ENCODE measurements around the gene CAV2.

The CAV2 gene

DNA sequence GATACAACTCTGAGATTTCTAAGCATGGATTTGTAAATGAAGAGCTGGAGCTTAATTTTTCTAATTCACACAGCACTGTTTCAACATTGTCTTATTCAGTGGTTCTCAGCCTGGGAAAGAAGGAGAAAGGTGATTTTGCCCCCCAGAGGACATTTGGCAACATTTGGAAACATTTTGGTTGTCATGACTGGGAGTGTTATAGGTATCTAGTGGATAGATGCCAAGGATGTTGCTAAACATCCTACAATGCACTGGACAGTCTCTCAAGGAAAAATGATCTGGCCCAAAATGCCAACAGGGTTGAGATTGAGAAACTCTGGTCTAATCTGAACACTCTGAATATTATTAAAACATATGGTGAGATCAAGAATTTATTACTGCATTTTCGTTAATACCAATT lies 3.8 kb upstream of the CAV2 start:
- WGBS, 2 experiments (ENCODE audit: insufficient coverage in 2 of 2): no CpG with 5 or more reads among the region's 1 CpG
- Histone ChIP-seq H3K4me3 (ENCODE audit: extremely low read depth, insufficient read depth, low read length, poor library complexity, severe bottlenecking) (no peak overlapping the region), H3K27ac (ENCODE audit: low read depth, low read length, severe bottlenecking) (no peak overlapping the region), H3K4me1 (ENCODE audit: control insufficient read depth, insufficient read depth, low read length, poor library complexity, severe bottlenecking) (peaks cover 5% of the 10 kb centered on the region), H3K9me3 (ENCODE audit: control insufficient read depth, low read length) (no peaks in the 10 kb centered on the region), H3K36me3 (ENCODE audit: control insufficient read depth, insufficient read depth, low read length) (no peaks in the 10 kb centered on the region)

DNA sequence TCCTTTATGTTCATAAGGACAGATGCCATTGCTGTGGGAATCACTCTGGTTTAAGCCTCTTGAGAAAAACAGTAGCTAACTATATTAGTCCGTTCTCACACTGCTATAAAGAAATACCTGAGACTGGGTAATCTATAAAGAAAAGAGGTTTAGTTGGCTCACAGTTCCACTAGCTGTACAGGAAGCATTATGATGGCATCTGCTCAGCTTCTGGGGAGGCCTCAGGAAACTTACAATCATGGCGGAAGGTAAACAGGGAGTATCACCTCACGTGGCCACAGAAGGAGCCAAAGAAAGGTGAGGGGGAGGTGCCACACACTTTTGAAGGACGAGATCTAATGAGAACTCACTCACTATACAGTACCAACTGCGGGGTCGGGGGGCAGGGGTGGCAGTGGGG lies 2.9 kb upstream of the CAV2 start:
- Histone ChIP-seq H3K4me3 (ENCODE audit: extremely low read depth, insufficient read depth, low read length, poor library complexity, severe bottlenecking) (no peak overlapping the region), H3K9me3 (ENCODE audit: control insufficient read depth, low read length) (no peaks in the 10 kb centered on the region), H3K27ac (ENCODE audit: low read depth, low read length, severe bottlenecking) (no peak overlapping the region), H3K4me1 (ENCODE audit: control insufficient read depth, insufficient read depth, low read length, poor library complexity, severe bottlenecking) (peaks cover 8% of the 10 kb centered on the region), H3K36me3 (ENCODE audit: control insufficient read depth, insufficient read depth, low read length) (no peaks in the 10 kb centered on the region)
- WGBS, 2 experiments (ENCODE audit: insufficient coverage in 2 of 2): 75 to 83% methylated on average over 1 of the region's 6 CpGs

DNA sequence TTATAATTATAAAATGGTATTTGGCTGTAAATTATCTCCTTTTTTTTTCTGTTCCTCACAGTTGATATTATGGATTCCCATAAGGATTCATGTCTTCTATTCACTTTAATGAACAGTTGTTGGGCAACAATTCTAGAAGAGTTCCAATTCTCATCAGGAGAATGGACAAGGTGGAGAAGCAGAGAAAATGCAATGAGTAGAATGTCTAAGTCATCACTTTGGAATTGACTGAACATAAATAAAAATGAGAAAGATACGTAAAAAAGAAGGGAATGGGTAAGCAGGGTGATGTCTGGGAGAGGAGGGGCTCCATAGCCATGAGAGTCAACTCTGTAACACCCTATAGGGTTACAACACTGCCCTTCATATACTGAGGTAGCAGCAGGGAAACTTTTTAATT lies 1.8 kb upstream of the CAV2 start:
- Histone ChIP-seq H3K27ac (ENCODE audit: low read depth, low read length, severe bottlenecking) (no peak overlapping the region), H3K4me3 (ENCODE audit: extremely low read depth, insufficient read depth, low read length, poor library complexity, severe bottlenecking) (no peak overlapping the region), H3K36me3 (ENCODE audit: control insufficient read depth, insufficient read depth, low read length) (no peaks in the 10 kb centered on the region), H3K4me1 (ENCODE audit: control insufficient read depth, insufficient read depth, low read length, poor library complexity, severe bottlenecking) (peaks cover 8% of the 10 kb centered on the region), H3K9me3 (ENCODE audit: control insufficient read depth, low read length) (no peaks in the 10 kb centered on the region)
- WGBS, 2 experiments (ENCODE audit: insufficient coverage in 2 of 2): 100% methylated on average over 1 of the region's 1 CpG; no CpG with 5 or more reads in 1 of the 2 experiments

DNA sequence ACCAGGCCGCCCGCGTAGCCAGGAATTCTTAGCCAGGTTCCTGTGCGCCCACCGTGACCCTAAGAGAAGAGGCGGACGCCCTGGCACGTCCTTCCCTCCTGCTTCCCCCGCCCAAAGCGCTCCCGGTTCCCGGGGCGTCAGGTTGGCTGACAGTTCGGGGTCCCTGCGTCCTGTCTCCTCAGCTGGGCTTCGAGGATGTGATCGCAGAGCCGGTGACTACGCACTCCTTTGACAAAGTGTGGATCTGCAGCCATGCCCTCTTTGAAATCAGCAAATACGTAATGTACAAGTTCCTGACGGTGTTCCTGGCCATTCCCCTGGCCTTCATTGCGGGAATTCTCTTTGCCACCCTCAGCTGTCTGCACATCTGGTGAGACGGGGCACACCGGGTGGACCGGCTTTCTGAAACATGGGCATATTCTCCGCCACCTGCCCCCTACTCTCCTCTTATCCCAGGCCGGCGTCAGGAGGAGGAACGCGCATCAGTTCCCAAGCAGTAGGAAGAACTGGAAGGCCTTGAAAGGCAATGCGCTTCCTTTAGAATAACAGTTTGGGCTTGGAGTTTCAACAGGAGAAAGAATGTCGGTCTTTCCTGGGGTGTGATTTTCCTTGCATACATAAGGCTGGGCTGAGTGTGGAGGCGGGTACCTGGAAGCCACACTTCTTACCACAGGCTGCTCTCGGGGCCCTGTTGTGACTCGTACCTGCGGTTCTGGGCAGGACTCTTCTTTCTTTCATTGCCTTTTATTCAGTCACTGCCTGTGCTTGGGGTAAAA lies 728 bp downstream of the CAV2 start:
- Histone ChIP-seq H3K27ac (ENCODE audit: low read depth, low read length, severe bottlenecking) (no peak overlapping the region), H3K36me3 (ENCODE audit: control insufficient read depth, insufficient read depth, low read length) (peaks cover under 1% of the 10 kb centered on the region), H3K4me1 (ENCODE audit: control insufficient read depth, insufficient read depth, low read length, poor library complexity, severe bottlenecking) (peaks cover 8% of the 10 kb centered on the region), H3K9me3 (ENCODE audit: control insufficient read depth, low read length) (no peaks in the 10 kb centered on the region), H3K4me3 (ENCODE audit: extremely low read depth, insufficient read depth, low read length, poor library complexity, severe bottlenecking) (peak overlapping the region; percentile 69)
- WGBS, 2 experiments (ENCODE audit: insufficient coverage in 2 of 2): 1 to 4% methylated on average over 24 to 33 of the region's 36 CpGs

DNA sequence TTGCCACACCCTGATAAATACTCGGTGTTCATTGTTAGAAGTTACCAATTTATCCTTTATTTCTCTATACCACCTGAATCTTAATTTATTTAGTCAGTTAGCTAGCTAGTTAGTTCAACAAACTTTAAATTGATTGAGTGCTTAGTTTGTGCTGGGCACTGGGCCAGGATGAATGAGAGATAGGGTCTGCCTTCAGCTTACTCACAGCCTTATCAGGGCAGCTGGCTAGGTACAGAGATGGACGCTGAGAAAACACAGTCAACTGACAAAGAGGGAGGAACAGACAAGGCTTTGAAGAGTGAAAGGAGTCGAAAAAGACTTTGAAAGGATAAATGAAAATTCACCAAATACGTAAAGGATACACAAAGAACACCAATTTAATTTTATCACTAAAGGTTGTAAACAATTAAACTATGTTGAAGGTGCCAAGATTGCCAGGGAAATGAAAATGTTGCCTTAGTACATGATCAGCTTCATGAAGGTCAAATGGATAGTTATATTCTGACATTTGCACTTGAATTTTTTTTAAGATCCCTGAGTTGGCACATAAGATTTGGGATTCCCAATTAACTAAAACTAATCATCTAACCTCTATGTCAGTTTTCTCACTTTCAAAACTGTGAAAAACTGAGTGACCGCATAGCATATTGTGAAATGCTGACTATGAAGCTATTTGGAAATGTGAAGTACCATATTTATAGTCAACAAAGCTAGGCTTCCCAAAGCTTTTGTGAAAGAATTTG lies 2.1 kb downstream of the CAV2 start:
- no peaks in the 10 kb centered on the region for H3K9me3 ChIP-seq (ENCODE audit: control insufficient read depth, low read length)
- no peak overlapping the region for H3K4me3 ChIP-seq (ENCODE audit: extremely low read depth, insufficient read depth, low read length, poor library complexity, severe bottlenecking)
- no CpG with 5 or more reads among the region's 5 CpGs for WGBS, 2 experiments (ENCODE audit: insufficient coverage in 2 of 2)
- H3K36me3 ChIP-seq (ENCODE audit: control insufficient read depth, insufficient read depth, low read length): peaks cover 8% of the 10 kb centered on the region
- H3K4me1 ChIP-seq (ENCODE audit: control insufficient read depth, insufficient read depth, low read length, poor library complexity, severe bottlenecking): peaks cover 8% of the 10 kb centered on the region
- H3K27ac ChIP-seq (ENCODE audit: low read depth, low read length, severe bottlenecking): no peak overlapping the region

DNA sequence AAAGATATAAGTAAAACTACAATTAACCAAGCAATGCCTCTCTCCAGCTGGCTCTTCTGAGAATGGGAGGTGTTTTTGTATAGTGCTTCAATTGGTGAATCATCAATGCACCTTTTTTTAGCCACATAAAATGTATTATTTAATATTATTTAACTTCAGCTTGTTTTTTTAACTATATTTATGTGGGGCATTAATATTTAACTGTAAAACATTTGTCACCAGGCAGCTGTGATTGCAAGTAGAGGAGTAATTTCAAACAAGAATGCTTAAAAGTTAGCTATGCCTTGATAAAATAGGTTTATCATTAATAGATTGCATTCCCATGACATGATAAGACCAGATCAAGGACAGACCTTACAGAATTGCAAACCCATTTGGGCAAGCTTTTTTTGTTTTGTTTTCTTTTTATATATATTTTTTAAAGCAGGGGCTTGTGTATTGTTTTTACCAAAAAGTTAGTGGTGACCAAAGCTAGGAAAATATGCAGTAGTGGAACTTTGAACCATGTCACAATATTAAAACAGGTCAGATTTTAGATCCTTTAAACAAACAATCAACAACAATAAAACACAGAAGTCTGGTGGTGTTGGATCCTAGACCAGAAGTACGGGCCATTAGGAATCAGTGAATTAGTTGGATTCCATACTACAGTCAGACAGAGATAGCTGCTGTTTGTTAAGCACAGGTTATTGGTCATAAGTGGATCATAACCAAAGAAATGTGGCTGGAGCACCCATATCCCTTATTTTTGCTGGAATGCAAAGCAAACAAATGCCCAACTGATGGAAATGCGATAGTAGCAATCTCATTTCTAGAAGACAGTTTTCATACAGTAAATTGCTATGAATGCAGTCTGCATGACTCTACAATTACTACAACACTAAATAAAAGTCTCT lies 2.9 kb downstream of the CAV2 start:
- no peak overlapping the region for H3K27ac ChIP-seq (ENCODE audit: low read depth, low read length, severe bottlenecking)
- peaks cover 8% of the 10 kb centered on the region for H3K36me3 ChIP-seq (ENCODE audit: control insufficient read depth, insufficient read depth, low read length)
- peaks cover 8% of the 10 kb centered on the region for H3K4me1 ChIP-seq (ENCODE audit: control insufficient read depth, insufficient read depth, low read length, poor library complexity, severe bottlenecking)
- no peaks in the 10 kb centered on the region for H3K9me3 ChIP-seq (ENCODE audit: control insufficient read depth, low read length)
- 100% methylated on average over 1 of the region's 2 CpGs for WGBS, 2 experiments (ENCODE audit: insufficient coverage in 2 of 2)
- H3K4me3 ChIP-seq (ENCODE audit: extremely low read depth, insufficient read depth, low read length, poor library complexity, severe bottlenecking): no peak overlapping the region

DNA sequence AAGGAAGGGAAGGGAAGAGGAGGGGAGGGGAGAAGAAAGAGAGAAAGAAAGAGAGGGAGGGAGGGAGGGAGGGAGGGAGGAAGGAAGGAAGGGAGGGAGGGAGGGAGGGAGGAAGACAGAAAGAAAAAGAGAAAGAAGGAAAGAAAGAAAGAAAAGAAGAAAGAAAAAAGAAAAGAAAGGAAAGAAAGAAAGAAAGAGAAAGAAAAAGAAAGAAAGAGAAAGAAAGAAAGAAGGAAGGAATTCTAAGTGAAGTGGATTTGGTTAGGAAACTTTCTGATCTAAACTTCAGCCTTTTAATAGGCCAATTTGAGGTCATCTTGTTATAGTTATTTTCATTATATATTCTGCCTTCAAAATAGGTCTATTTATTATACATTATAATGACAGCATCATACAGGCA lies 4.3 kb downstream of the CAV2 start:
- Histone ChIP-seq H3K4me1 (ENCODE audit: control insufficient read depth, insufficient read depth, low read length, poor library complexity, severe bottlenecking) (peaks cover 8% of the 10 kb centered on the region), H3K4me3 (ENCODE audit: extremely low read depth, insufficient read depth, low read length, poor library complexity, severe bottlenecking) (no peak overlapping the region), H3K36me3 (ENCODE audit: control insufficient read depth, insufficient read depth, low read length) (peaks cover 8% of the 10 kb centered on the region), H3K27ac (ENCODE audit: low read depth, low read length, severe bottlenecking) (no peak overlapping the region), H3K9me3 (ENCODE audit: control insufficient read depth, low read length) (no peaks in the 10 kb centered on the region)

DNA sequence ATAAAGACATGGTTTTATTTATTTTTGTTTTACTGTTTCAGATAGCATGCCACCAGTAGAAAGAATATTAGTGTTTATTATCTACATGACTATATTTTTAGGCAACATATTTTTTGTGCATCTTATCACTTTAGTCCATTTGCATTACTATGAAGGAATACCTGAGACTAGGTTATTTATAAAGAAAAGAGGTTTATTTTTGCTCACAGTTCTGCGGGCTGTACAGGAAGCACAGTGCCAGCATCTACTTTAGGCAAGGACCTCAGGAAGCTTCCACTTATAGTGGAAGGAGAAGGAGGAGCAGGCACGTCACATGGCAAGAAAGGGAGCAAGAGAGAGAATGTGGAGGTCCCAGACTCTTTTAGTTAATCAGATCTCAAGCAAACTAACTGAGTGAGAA lies 5.7 kb downstream of the CAV2 start:
- no peak overlapping the region for H3K27ac ChIP-seq (ENCODE audit: low read depth, low read length, severe bottlenecking)
- H3K4me3 ChIP-seq (ENCODE audit: extremely low read depth, insufficient read depth, low read length, poor library complexity, severe bottlenecking): no peak overlapping the region
- H3K9me3 ChIP-seq (ENCODE audit: control insufficient read depth, low read length): no peaks in the 10 kb centered on the region
- WGBS, 2 experiments (ENCODE audit: insufficient coverage in 2 of 2): 82 to 100% methylated on average over 1 of the region's 2 CpGs
- peaks cover 8% of the 10 kb centered on the region for H3K36me3 ChIP-seq (ENCODE audit: control insufficient read depth, insufficient read depth, low read length)
- peaks cover 6% of the 10 kb centered on the region for H3K4me1 ChIP-seq (ENCODE audit: control insufficient read depth, insufficient read depth, low read length, poor library complexity, severe bottlenecking)

DNA sequence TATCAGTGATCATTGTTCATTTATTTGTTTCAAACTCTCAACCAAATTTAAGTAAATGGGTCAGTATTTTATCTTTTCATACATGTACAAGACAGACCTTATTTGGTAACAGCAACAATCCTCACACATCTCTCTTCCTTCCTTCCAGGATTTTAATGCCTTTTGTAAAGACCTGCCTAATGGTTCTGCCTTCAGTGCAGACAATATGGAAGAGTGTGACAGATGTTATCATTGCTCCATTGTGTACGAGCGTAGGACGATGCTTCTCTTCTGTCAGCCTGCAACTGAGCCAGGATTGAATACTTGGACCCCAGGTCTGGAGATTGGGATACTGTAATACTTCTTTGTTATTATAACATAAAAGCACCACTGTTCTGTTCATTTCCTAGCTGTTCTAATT lies 6.3 kb downstream of the CAV2 start:
- Histone ChIP-seq H3K9me3 (ENCODE audit: control insufficient read depth, low read length) (no peaks in the 10 kb centered on the region), H3K36me3 (ENCODE audit: control insufficient read depth, insufficient read depth, low read length) (peaks cover 8% of the 10 kb centered on the region), H3K27ac (ENCODE audit: low read depth, low read length, severe bottlenecking) (no peak overlapping the region), H3K4me1 (ENCODE audit: control insufficient read depth, insufficient read depth, low read length, poor library complexity, severe bottlenecking) (peaks cover 2% of the 10 kb centered on the region), H3K4me3 (ENCODE audit: extremely low read depth, insufficient read depth, low read length, poor library complexity, severe bottlenecking) (no peak overlapping the region)
- 90% methylated on average over 2 of the region's 3 CpGs; no CpG with 5 or more reads in 1 of the 2 experiments for WGBS, 2 experiments (ENCODE audit: insufficient coverage in 2 of 2)

DNA sequence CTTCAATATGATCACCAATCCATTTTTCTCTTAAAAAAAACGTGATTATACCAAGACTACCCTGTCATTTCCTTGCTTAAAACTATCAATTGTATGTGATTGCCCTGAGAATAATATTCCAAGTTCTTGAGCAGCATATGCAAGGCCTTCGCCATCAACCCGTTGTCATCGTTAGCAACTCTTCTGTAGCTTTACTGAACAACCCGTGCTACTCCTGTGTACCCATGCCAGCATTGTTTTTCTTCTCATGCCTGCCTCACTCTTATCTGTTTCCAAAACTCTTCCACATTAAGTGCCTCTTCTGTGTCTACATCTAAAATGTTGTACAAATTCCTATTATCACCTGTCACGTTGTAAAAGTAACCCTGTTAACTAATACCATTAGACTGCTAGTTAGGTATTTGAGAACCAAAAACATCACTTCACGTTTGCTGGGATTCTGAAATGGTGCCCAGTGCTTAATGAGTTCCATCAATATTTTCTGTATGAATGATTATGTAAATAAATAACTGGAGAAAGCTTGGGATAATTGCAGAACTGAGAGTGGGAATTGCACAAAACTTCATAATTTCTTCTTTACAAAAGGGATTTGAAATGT lies 10.5 kb downstream of the CAV2 start:
- H3K4me1 ChIP-seq (ENCODE audit: control insufficient read depth, insufficient read depth, low read length, poor library complexity, severe bottlenecking): peaks cover 4% of the 10 kb centered on the region
- WGBS, 2 experiments (ENCODE audit: insufficient coverage in 2 of 2): 85 to 91% methylated on average over 5 to 6 of the region's 7 CpGs
- no peaks in the 10 kb centered on the region for H3K9me3 ChIP-seq (ENCODE audit: control insufficient read depth, low read length)

More for the DNA sequence above, 10.5 kb downstream of the CAV2 start:
- no peak overlapping the region for H3K27ac ChIP-seq (ENCODE audit: low read depth, low read length, severe bottlenecking)
- peaks cover 8% of the 10 kb centered on the region for H3K36me3 ChIP-seq (ENCODE audit: control insufficient read depth, insufficient read depth, low read length)
- H3K4me3 ChIP-seq (ENCODE audit: extremely low read depth, insufficient read depth, low read length, poor library complexity, severe bottlenecking): no peak overlapping the region

All from mesodermal cell (in vitro differentiated cells).